Left ventricle myocardium superior (tissue), 1 donor: ENCODE results near the gene SLC44A1. TPM values are rescaled to one million over a fixed set of nuclear protein-coding genes. Genes with fewer than 3 reads are reported as not detected.

Experiments used
- ATAC-seq: fragments of 200-7000 bp; cut with Tn5 transposase; one replicate; pipeline ENCODE4 v1.9.1; 2020; ENCODE audit warnings: mild to moderate bottlenecking, moderate library complexity
- DNase-seq: peaks from one replicate; pipeline ENCODE4 v3.0.0-alpha.2; 2020
- intact Hi-C: fragments of 100-400 bp; cut with micrococcal nuclease; formaldehyde crosslinking; loops from one replicate; pipeline ENCODE4 v1.11.0; 2022
- total RNA-seq: library from RNA; stranded (reverse); fragmentation: NEBNext Ultra II Directional; extraction: Animal tissue kit (Norgen Biotek cat#: 25700); gene quantifications from one replicate; pipeline ENCODE4 v1.2.1, GENCODE V29; 2021
- donor health status: DM: no; HTN: yes; CAD: no; lungs with severe emphysema.

SLC44A1 gene
- total RNA-seq, 1 donor from 2014 or later = 14.3 TPM

DNA sequence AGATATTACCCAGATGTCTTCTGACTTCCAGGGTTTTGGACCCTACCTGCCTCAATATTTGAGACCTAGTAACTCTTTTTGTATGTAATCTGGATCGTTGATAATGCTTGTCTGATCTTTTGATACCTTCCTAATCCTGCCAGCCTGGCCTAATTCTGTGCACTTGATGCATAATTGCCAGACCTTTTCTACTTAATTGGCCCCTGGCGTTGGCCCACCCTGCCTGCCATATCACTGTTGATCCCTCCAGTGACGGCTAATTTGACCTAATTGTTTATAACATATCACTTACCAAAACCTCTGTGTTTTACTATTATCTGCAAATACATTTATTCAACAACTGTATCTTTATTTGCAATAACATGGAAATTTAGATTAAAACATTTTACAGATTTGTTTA, 49.0 kb downstream of the SLC44A1 start:
- intact Hi-C loops = no loop called here
- DNase-seq (no peak), ATAC-seq (no peak)

GRCh38 chr9:105295201-105295550, 50.7 kb downstream of the SLC44A1 start:
- intact Hi-C loops = no loop called here

DNA sequence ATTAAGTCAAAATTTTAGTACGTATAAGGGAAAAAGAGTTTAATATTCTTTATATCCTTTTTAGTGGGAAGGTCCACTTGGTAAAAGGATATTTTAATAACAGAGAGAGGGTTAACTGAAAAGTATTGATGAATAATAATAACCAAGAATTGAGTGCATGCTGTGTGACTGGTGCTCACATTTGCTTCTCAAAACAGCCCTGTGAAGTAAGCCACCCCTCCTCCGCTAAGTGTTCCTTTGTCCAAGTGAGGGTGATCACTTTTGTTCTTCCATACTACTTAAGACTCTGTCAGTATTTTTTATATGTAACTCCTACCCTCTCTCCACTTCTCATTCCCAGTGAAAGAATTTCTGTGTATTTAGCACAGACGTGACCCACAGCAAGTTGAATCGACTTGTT, 51.5 kb downstream of the SLC44A1 start:
- ATAC-seq = no peak
- intact Hi-C loops = no loop called here
- no peak for DNase-seq

More at GRCh38 chr9:105295201-105295550, 50.7 kb downstream of the SLC44A1 start:
- DNase-seq (no peak), ATAC-seq (no peak)

- intact Hi-C loops = no loop called here
- DNase-seq (no peak), ATAC-seq (no peak)
Observed at GRCh38 chr9:105296445-105296844, 52.0 kb downstream of the SLC44A1 start.

DNA sequence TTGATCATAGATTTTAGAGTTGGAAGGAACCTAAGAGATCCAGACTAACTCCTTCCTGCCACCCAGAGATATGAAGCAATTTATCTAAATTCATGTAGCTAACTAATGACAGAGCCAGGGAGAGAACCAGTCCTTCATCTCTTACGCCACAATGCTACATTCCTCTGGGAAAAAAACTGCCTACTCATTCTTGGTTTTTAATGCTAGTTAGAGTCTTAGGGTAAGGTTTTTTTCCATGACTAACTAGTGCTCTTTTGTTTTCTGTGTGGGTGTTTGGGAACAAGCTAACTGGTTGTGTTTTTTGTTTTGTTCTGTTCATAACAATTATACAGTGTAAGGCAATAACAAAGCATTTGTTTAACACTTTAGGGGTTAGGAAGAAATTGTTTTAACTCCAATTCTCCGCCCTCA, 52.4 kb downstream of the SLC44A1 start:
- peak; percentile 68 for ATAC-seq
- intact Hi-C loops = no loop called here

GRCh38 chr9:105297442-105298075, 53.1 kb downstream of the SLC44A1 start:
- ATAC-seq = peak; percentile 7

More for the DNA sequence above, 52.4 kb downstream of the SLC44A1 start:
- DNase-seq = no peak

GRCh38 chr9:105299190-105299854, 54.9 kb downstream of the SLC44A1 start:
- ATAC-seq (peak; percentile 73), DNase-seq (no peak)
- intact Hi-C loops = no loop called here

More at GRCh38 chr9:105297442-105298075, 53.1 kb downstream of the SLC44A1 start:
- intact Hi-C loops = no loop called here
- no peak for DNase-seq

DNA sequence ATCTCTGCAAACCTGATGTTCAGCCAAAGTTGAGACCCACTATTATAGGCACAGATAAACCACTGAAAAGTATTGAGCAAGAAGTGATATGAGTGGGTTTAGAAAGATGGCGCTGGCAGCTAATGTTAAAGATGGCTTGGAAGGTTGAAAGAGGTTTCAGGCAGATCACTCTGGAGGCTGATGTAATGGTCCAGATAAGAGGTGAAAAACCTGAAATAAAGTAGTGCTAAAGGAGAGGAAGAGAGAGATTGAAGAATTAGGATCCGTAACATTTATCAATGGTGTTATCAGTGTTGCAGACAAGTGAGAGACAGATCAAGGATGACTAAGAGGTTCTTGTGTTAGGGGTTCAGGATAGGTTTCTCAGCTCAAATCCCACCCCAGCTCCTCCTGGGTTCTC, 58.3 kb downstream of the SLC44A1 start:
- no peak for DNase-seq
- intact Hi-C loops = no loop called here
- ATAC-seq = no peak

DNA sequence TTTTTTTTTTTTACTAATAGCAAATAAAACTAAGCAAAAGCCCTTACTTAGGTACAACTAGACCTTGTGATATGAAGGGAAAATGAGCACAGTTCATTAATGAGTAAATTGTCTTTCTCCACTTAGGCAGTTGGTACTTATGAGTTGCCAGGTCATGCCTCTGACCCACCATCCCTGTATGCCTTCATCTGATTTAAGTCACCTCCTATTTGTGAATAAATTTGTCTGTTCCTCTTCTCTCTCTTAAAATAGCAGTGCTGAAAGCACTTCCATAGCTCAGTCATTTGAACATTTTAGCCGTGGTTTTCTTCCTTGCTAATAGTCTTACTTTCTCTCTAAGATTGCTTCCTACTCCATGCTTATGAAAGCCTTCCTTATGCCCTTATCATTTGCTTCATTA, 61.4 kb downstream of the SLC44A1 start:
- ATAC-seq = no peak
- no peak for DNase-seq
- intact Hi-C loops = no loop called here

DNA sequence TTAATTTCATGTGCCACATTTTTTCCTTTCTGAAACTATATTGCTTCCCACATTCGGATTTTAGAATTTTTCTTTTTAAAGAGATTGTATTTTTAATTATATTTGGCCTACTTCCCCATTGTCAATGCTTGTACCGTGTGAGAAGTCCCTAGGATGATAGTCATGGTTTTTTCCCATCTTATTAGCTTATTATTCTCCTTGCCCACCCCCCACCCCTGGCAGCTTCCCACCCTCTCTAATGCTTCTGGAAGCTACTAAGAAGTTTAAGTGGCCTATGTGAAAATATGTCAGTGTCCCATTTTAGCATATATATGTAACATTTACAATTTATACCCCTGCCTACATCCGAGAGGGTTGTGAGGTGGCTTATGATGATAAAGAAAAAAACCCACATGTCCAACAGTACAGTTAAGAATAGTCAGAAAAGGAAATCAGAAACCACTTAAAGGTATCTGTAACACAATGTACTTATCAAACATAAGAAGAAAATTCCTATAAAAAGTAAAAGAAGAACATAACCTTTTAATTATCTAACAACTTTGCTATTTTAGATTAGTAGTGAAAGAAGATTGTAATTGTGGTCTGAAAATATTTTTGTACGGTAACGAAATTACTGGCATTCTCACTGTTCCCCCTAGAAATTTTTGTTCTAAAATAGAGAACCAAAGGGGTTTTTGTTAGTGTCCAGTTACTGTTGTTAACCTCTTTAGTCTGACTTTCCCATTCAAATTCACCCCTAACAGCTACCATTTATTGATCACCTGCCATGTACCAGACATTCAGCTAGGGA, 62.1 kb downstream of the SLC44A1 start:
- no peak for ATAC-seq
- intact Hi-C loops = no loop called here

GRCh38 chr9:105307591-105308130, 63.2 kb downstream of the SLC44A1 start:
- DNase-seq = no peak
- intact Hi-C loops = no loop called here
- no peak for ATAC-seq

More for the DNA sequence above, 62.1 kb downstream of the SLC44A1 start:
- DNase-seq = no peak

- intact Hi-C loops = no loop called here
- no peak for ATAC-seq
- DNase-seq = no peak
Observed at GRCh38 chr9:105308461-105309341, 64.2 kb downstream of the SLC44A1 start.

GRCh38 chr9:105309531-105309931, 65.1 kb downstream of the SLC44A1 start:
- ATAC-seq (no peak), DNase-seq (no peak)
- intact Hi-C loops = no loop called here

- no peak for ATAC-seq
- no peak for DNase-seq
- intact Hi-C loops = no loop called here
Observed at GRCh38 chr9:105311306-105311705, 66.9 kb downstream of the SLC44A1 start.

DNA sequence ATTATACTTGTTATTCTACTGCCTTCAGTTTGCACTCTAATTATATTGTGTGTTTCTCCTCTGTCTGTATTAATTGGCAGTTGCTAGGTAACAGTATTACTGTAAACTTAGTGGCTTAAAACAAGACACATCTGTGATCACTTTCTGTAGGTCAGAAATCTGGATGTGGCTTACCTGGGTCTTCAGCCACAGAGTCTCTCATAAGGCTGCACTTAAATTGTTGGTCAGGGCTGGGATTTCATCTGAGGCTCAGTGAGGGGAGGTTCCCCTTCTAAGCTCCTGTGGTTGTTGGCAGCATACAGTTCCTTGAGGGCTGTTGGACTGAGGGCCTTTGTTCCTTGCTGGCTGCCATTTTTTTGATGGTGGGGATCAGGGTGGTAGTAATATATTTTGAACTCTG, 68.8 kb downstream of the SLC44A1 start:
- DNase-seq (no peak), ATAC-seq (no peak)
- intact Hi-C loops = no loop called here

- DNase-seq = no peak
- ATAC-seq = no peak
- intact Hi-C loops = no loop called here
Observed at GRCh38 chr9:105316703-105317102, 72.3 kb downstream of the SLC44A1 start.

GRCh38 chr9:105318729-105319191, 74.3 kb downstream of the SLC44A1 start:
- intact Hi-C loops = no loop called here
- ATAC-seq = no peak
- DNase-seq = no peak

DNA sequence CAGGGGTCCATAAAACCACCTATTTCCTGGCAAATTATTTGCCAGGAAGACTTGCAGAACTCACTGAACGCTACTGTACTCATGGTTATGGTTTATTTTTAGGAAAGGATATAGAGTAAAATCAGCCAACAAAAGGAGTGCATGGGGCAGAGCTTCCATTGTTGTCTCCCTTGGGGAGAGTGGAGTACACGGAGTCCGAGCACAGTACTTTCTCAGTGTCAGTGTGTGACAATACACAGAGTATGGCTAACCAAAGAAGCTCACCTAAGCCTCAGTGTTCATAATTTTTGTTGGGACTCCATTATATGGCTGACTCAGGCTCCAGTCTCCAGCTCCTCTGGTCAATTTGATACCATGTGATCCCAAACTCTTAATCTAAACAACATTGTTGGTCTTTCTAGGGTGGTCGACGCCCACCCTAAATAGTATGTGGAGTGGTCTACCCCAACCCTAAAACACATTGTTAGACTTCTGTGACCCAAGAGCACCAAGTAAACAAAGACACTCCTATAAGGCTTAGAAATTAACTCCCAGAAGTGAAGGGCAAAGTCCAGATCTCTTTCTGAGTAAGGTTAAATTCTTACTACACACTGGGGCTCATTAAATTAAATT, 74.9 kb downstream of the SLC44A1 start:
- DNase-seq (no peak), ATAC-seq (no peak)
- intact Hi-C loops = no loop called here

DNA sequence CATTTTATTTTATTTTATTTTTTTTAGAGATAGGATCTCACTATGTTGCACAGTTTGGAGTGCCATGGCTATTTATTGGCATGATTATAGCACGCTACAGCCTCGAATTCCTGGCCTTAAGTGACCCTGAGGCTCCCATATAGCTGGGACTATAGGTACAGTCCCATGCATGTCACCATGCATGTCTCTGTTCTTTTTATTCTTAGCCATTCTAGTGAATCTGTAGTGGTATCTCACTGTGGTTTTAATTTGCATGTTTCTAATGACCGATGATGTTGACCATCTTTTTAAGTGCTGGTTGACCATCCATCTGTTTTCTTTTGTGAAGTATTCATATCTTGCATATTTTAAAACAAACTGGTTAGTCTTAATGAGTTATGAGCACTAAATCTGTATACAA, 76.1 kb downstream of the SLC44A1 start:
- ATAC-seq = no peak
- intact Hi-C loops = no loop called here
- no peak for DNase-seq
